Epidermal melanocyte (primary cell): ENCODE measurements around the gene GRIK4.
"Not testable (repeated sequence)": the region's sequence is repeated elsewhere in the genome, so short reads cannot be mapped to it uniquely, and the experiment has no call there.

Source experiments
- DNase-seq: peaks from one replicate; pipeline ENCODE4 v3.0.0; 2011; ENCODE audit warnings: low spot score; ENCODE audit not compliant: insufficient read length

Gene GRIK4

DNA sequence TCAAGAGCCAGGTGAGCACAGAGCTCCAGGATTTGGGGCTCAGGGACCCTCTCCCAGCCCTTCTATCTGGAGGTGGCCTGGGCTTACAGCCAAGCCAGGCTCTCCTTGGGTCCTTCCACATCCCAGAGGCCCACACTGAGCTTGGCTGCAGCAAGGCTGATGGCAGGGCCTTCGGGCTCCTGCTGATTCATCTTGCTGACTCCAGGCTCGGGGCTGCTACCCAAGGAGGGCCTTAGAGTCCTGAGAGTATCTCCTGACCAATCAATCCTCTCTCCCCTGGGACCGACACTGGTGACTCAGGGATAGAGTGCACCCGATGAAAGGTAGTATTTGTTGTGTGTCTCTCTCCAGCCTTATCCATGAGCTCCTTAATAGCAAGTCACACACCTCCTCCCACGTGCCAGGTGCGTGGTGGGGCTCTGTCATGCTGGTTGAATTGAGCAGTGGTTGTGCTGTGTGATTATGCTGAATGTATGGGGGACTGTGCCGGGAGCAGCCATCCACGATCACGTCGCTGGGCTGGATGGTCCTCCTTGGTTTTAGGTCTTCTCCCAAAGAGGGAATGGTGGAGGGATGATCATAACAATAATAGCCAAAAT lies 62.3 kb downstream of the GRIK4 start:
- no peak for DNase-seq

DNA sequence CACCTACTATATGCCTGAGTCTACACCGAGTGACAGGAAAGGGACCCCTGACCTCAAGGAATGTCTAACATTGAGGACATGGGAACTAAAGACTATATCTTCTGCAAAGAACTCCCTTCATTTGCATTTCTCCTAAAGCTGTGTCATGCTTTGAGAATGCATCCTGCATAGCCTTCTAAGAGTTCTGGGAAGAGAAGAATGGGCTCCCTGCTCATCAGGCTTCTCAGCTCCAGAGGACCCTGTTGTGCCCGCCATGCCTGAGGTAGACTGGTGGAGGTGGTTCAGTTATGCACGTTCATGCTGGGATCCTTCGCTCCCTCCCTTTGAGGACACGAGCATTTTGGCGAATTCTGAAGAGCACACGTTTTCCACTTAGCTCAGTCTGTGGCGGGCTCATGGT lies 63.3 kb downstream of the GRIK4 start:
- no peak for DNase-seq

DNA sequence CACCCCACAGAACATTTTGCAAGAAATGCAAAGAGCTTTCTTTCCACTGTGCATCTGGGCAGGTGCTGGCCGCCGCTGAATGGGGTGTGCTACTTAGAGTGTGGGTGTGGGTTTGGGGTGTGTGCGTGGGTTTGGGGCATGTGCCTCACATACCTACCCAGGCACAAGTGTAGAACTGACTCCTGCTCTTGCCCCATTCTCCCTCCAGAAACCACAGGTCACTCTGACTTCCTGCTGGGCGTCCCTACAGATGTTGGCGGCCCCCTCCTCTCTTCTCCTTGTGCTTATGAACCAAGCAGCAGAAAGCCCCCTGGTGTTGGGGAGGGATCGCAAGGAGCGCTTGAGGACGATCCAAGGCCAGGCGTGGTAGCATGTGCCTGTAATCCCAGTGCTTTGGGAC lies 63.9 kb downstream of the GRIK4 start:
- DNase-seq: no peak

GRCh38 chr11:120576606-120577005 lies 65.1 kb downstream of the GRIK4 start:
- no peak for DNase-seq

DNA sequence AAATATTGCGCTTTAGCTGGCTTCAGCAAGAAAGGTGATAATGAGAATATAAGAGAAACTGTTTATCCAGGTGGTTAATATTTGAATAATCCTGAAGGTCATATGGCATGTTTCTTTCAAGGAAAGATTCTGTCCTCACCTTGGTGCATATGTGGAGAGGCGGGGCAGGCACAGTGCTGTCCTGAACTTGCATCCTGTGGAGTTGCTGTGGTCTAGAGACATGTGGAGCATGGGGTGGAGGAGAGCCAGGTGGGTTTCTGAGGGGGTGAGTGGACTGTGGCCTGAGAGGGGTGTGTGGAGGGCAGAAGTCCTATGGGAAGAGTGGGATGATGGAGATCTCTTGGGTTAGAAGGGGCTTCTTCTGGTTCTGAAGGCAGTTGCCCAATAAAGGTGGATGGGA lies 65.5 kb downstream of the GRIK4 start:
- no peak for DNase-seq

GRCh38 chr11:120577624-120578363 lies 66.2 kb downstream of the GRIK4 start:
- no peak for DNase-seq

GRCh38 chr11:120578596-120579154 lies 67.1 kb downstream of the GRIK4 start:
- DNase-seq: no peak

DNA sequence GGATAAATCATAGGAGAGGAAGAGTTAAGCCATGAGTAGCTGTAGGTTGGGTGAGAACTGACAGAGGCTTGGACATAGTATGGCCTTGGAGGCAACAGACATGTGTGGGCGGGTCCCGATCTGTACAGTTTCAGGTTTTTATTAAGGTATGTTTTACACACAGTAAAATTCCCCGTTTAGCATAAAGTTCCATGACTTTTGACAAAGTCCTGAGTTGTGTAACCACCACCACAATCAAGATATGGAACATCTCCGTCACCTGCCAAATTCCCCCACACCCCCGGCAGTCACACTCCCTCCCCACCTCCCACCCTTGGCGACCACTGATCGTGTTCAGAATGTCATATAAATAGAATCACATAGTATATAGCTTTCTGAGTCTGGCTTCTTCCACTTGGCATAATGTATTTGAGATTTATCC lies 68.1 kb downstream of the GRIK4 start:
- DNase-seq: no peak

GRCh38 chr11:120581313-120581712 lies 69.8 kb downstream of the GRIK4 start:
- no peak for DNase-seq

DNA sequence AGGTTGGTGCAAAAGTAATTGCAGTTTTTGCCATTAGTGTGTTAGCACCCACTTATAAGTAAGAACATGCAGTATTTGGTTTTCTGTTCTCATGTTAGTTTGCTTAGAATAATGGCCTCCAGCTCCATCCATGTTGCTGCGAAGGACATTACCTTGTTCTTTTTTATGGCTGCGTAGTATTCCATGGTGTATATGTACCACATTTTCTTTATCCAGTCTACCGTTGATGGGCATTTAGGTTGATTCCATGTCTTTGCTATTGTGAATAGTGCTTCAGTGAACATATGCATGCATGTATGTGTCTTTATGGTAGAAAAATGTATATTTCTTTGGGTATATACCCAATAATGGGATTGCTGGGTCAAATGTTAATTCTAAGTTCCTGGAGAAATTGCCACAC lies 71.0 kb downstream of the GRIK4 start:
- not testable (repeated sequence) for DNase-seq

- DNase-seq: no peak
These were observed 74.5 kb downstream of the GRIK4 start for GRCh38 chr11:120586072-120586471.

DNA sequence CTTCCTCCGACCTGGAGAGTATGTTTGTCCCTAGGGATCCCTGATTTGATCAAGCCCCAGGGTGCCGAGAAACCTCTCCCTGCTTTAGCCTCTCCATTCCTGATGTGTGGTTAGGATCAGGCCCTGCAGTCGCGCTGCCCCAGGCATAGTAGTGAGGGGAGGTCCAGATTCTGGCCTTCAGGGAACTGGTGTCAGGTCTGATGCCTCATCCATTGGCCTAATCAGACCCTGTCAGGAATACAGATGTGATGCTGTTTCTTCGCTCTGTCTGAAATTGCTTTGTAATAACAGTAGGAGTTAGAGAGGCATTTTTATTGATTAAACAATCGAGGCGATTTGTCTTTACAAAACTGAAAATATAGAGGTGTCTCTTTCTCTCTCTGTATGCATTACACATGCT lies 75.2 kb downstream of the GRIK4 start:
- no peak for DNase-seq

DNA sequence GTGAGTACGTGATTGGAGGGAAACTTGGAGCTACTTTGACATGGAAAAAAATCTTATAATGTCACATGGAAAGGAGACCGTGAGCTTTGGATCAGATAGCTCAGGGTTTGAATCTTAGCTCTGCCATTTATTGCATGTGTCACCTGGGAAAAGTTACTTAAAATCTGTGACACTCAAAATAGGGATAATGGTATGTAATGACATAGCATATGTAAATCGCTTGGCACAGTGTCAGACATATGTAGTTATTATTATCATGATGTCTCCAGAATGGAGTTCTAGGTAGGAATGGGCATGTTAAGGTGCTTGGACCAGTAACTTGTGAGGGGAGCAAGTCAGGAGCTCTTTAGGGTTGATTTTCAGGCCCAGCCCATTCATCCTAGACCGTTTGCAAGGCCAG lies 75.8 kb downstream of the GRIK4 start:
- DNase-seq: no peak

- DNase-seq: no peak
These were observed 77.8 kb downstream of the GRIK4 start for GRCh38 chr11:120589376-120589775.

GRCh38 chr11:120590472-120590871 lies 78.9 kb downstream of the GRIK4 start:
- DNase-seq: no peak

DNA sequence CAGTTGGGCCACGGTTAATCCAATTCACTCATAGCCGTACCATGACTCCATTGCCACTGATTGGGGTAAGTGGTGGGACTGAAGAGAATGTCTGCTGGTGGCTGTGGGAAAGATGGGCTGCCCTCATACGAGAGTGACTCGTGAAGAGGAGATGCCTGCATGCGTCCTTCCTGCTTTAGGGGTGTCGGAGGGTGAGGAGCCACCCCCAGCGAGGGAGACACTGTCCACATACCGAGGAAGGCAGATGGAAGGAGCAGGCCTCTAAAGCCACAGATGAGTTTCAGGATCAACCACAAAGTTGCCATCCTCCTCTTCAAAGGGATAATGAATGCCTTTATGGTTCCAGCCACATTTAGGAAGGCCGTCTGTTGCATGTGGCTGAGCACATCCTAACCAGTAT lies 83.2 kb downstream of the GRIK4 start:
- DNase-seq: no peak

DNA sequence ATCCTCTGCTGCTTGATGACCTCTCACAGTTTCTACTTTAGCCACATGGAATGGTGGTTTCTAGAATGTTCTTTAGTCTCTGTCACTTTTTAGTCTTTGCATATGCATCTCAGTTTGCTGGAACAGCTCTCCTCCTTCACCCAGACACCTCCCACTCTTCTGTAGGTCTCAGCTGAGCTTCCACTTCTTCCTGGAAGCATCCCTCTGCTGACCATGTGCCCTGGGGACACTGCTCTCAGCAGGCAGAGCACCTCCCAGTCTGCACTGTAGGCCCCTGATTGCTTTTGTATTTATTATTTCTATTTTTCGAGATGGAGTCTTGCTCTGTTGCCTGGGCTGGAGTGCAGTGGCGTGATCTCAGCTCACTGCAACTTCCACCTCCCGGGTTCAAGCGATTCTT lies 84.0 kb downstream of the GRIK4 start:
- no peak for DNase-seq

- DNase-seq: no peak
These were observed 86.0 kb downstream of the GRIK4 start for GRCh38 chr11:120597250-120598215.

DNA sequence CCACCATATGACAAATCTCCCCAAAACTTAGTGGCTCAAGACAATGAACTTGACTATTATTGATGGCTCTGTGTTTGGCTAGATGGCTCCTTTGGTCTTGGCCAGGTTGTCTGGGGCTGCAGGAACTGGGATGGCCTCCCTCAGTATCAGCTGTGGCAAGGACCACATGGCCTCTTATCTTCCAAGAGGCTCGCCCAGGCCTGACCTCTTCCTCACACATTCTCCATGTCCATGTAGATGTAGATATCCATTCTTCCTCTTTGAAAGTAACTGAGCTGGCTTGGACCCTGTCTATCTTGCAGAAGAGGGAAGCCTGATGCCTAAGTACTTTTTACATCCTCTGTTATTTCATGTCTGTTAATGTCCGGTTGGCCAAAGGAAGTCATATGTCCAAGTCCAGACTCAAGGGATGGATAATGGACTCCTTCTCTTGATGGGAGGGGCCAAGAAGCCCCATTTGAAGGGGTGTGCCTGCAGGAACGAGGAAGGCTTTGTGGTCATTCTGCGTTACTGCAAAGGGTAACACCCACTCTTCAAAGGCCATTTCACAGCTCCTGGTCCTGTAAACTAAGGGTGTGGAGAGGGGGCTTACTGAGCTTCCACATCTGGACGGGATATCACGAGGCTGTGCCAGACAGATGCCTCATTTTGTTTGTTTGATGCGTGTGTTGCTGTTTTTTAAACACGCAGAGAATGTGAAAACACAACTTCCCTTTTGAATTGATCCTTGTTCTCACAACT lies 87.1 kb downstream of the GRIK4 start:
- no peak for DNase-seq

DNA sequence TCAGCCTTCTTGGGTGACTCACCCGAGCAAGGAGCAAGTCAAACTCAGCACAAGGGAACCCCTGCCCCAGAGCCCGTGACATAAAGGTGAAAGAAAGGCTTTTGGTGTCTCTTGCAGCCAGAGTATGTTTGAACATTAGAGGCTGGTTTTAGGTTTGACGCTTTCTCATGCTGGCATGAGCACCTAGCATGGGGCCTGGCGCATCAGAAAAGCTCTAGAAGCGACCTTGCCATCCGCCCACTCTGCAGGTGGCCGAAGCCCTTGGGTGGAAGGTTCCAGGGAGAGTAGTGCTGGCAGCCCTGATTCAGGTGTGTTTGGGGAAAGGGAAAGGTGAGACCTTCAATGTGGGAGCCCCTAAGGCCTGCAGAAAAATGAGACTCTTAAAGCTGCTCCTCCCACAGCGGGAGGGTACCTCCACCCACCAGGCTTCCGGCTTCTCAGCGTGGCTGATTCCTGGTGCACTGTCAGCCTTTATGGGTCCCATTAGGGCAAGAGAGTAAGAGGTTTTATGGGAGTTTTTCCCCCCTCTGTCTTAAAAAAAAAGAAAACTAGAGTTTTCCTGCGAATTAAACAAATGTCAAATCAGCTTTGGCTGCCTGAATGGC lies 88.4 kb downstream of the GRIK4 start:
- no peak for DNase-seq

DNA sequence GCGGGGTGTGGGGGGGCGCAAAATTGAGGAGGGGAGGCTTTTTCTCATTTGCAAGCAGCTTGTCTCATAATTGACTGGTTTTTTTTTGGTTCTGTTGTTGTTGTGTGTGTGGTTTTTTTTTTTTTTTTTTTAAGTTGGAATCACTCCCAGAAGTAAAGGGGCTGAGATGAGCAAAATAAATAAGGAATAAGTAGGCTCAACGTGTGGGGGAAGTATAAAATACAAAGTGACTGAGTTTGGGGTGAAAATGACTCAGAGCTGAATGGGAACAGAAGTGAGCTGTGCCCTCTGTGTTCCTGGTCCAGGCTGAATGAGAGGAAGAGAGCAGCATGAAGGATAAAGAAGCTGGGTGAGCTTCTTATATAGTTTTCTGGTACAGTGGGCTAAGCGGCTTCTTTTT lies 90.0 kb downstream of the GRIK4 start:
- no peak for DNase-seq
